ENCODE measurements around the gene C1QB.

Gene C1QB

GRCh38 chr1:22618056-22618455 lies 35.0 kb upstream of the C1QB start:
- Histone ChIP-seq H3K36me3 (ENCODE audit: control insufficient read depth, insufficient read depth, low read length) (no peaks in the 10 kb centered on the region), H3K9me3 (ENCODE audit: control insufficient read depth, insufficient read depth, low read length) (no peaks in the 10 kb centered on the region), H3K9ac (ENCODE audit: low read depth, low read length) (no peak overlapping the region), H3K4me1 (ENCODE audit: control insufficient read depth, insufficient read depth, low read length) (no peaks in the 10 kb centered on the region; the same call in 1 of the 2 replicates), H3K27ac (ENCODE audit: low read depth, low read length) (no peak overlapping the region), H3K27me3 (ENCODE audit: control insufficient read depth, insufficient read depth, low read length) (no peaks in the 10 kb centered on the region), H3K4me3 (ENCODE audit: low read depth, low read length) (no peak overlapping the region)

GRCh38 chr1:22619252-22619651 lies 33.8 kb upstream of the C1QB start:
- H3K4me3 ChIP-seq (ENCODE audit: low read depth, low read length): no peak overlapping the region
- no peak overlapping the region for H3K9ac ChIP-seq (ENCODE audit: low read depth, low read length)
- no peaks in the 10 kb centered on the region for H3K9me3 ChIP-seq (ENCODE audit: control insufficient read depth, insufficient read depth, low read length)
- no peaks in the 10 kb centered on the region for H3K36me3 ChIP-seq (ENCODE audit: control insufficient read depth, insufficient read depth, low read length)
- no peaks in the 10 kb centered on the region for H3K27me3 ChIP-seq (ENCODE audit: control insufficient read depth, insufficient read depth, low read length)
- H3K27ac ChIP-seq (ENCODE audit: low read depth, low read length): no peak overlapping the region
- H3K4me1 ChIP-seq (ENCODE audit: control insufficient read depth, insufficient read depth, low read length): no peaks in the 10 kb centered on the region; the same call in 1 of the 2 replicates

GRCh38 chr1:22619798-22620197 lies 33.2 kb upstream of the C1QB start:
- Histone ChIP-seq H3K36me3 (ENCODE audit: control insufficient read depth, insufficient read depth, low read length) (no peaks in the 10 kb centered on the region), H3K4me3 (ENCODE audit: low read depth, low read length) (no peak overlapping the region), H3K9me3 (ENCODE audit: control insufficient read depth, insufficient read depth, low read length) (no peaks in the 10 kb centered on the region), H3K27ac (ENCODE audit: low read depth, low read length) (no peak overlapping the region), H3K4me1 (ENCODE audit: control insufficient read depth, insufficient read depth, low read length) (no peaks in the 10 kb centered on the region; the same call in 1 of the 2 replicates), H3K27me3 (ENCODE audit: control insufficient read depth, insufficient read depth, low read length) (no peaks in the 10 kb centered on the region), H3K9ac (ENCODE audit: low read depth, low read length) (no peak overlapping the region)

GRCh38 chr1:22621761-22622160 lies 31.3 kb upstream of the C1QB start:
- Histone ChIP-seq H3K36me3 (ENCODE audit: control insufficient read depth, insufficient read depth, low read length) (no peaks in the 10 kb centered on the region), H3K4me3 (ENCODE audit: low read depth, low read length) (no peak overlapping the region), H3K27me3 (ENCODE audit: control insufficient read depth, insufficient read depth, low read length) (no peaks in the 10 kb centered on the region), H3K27ac (ENCODE audit: low read depth, low read length) (no peak overlapping the region), H3K4me1 (ENCODE audit: control insufficient read depth, insufficient read depth, low read length) (peaks cover 7% of the 10 kb centered on the region), H3K9me3 (ENCODE audit: control insufficient read depth, insufficient read depth, low read length) (no peaks in the 10 kb centered on the region), H3K9ac (ENCODE audit: low read depth, low read length) (no peak overlapping the region)

GRCh38 chr1:22625262-22625925 lies 27.6 kb upstream of the C1QB start:
- no peak overlapping the region for H3K9ac ChIP-seq (ENCODE audit: low read depth, low read length)
- no peak overlapping the region for H3K4me3 ChIP-seq (ENCODE audit: low read depth, low read length)
- no peak overlapping the region for H3K27ac ChIP-seq (ENCODE audit: low read depth, low read length)
- H3K27me3 ChIP-seq (ENCODE audit: control insufficient read depth, insufficient read depth, low read length): no peaks in the 10 kb centered on the region
- no peaks in the 10 kb centered on the region for H3K9me3 ChIP-seq (ENCODE audit: control insufficient read depth, insufficient read depth, low read length)
- no peaks in the 10 kb centered on the region for H3K36me3 ChIP-seq (ENCODE audit: control insufficient read depth, insufficient read depth, low read length)
- peaks cover 25% of the 10 kb centered on the region for H3K4me1 ChIP-seq (ENCODE audit: control insufficient read depth, insufficient read depth, low read length)

- H3K9ac ChIP-seq (ENCODE audit: low read depth, low read length): no peak overlapping the region
- H3K4me1 ChIP-seq (ENCODE audit: control insufficient read depth, insufficient read depth, low read length): peaks cover 33% of the 10 kb centered on the region
- no peak overlapping the region for H3K4me3 ChIP-seq (ENCODE audit: low read depth, low read length)
- no peaks in the 10 kb centered on the region for H3K36me3 ChIP-seq (ENCODE audit: control insufficient read depth, insufficient read depth, low read length)
- H3K9me3 ChIP-seq (ENCODE audit: control insufficient read depth, insufficient read depth, low read length): no peaks in the 10 kb centered on the region
- no peak overlapping the region for H3K27ac ChIP-seq (ENCODE audit: low read depth, low read length)
- no peaks in the 10 kb centered on the region for H3K27me3 ChIP-seq (ENCODE audit: control insufficient read depth, insufficient read depth, low read length)
These were observed 26.5 kb upstream of the C1QB start for GRCh38 chr1:22626237-22627157.

DNA sequence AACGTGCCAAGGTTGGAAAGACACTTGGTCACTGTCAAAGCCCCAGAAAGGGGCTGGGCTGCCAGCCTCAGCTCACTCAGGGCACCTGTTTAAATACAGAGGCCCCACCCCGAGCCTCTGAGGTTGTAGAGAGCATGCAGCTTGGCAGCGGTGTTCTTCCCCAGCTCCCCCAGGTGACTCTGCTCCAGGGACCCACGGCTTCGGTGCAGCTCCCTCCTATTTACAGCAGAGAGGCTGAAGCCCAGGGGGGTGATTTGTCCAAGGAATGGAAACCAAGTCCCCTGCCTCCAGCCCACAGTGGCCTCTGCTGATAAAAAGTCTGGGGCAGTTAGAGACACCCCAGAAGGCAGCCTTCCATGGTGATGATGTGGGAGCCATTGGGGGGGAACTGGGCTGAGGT lies 25.7 kb upstream of the C1QB start:
- peaks cover 36% of the 10 kb centered on the region for H3K4me1 ChIP-seq (ENCODE audit: control insufficient read depth, insufficient read depth, low read length)
- no peaks in the 10 kb centered on the region for H3K36me3 ChIP-seq (ENCODE audit: control insufficient read depth, insufficient read depth, low read length)
- no peaks in the 10 kb centered on the region for H3K9me3 ChIP-seq (ENCODE audit: control insufficient read depth, insufficient read depth, low read length)
- no peak overlapping the region for H3K4me3 ChIP-seq (ENCODE audit: low read depth, low read length)
- no peak overlapping the region for H3K27ac ChIP-seq (ENCODE audit: low read depth, low read length)
- no peak overlapping the region for H3K9ac ChIP-seq (ENCODE audit: low read depth, low read length)
- no peaks in the 10 kb centered on the region for H3K27me3 ChIP-seq (ENCODE audit: control insufficient read depth, insufficient read depth, low read length)

DNA sequence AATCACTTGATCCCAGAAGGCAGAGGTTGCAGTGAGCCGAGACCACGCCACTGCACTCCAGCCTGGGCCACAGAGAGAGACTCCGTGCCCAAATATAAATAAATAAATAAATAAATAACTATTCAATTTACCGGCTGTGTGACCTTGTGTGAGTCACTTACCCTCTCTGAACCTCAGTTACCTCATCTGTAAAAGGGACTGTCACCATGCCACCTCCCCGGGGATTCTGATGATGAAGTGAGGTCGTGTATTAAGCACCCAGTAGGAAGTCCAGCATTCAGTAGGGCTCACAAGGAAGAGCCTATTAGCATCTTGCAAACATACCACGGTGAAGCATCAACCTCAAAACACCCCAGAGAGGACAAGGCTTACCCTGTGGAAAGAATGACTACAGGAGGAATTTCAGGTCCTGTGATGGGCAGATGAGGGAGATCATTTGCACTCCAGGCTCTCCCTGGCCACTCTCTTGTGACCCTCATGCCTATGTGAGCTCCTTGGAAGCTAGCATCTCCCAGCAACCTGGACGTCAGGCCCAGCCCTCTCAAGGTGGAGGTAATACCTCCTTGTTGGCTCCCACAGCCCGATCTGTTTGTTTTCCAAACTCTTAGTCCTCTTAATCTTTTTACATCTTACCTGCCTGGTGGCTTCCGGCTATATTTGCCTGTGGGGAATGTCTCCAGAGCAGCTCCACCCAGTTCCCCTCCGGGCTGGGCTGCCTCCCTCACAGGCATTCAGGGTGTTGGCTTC lies 24.2 kb upstream of the C1QB start:
- no peaks in the 10 kb centered on the region for H3K36me3 ChIP-seq (ENCODE audit: control insufficient read depth, insufficient read depth, low read length)
- no peaks in the 10 kb centered on the region for H3K27me3 ChIP-seq (ENCODE audit: control insufficient read depth, insufficient read depth, low read length)
- H3K9me3 ChIP-seq (ENCODE audit: control insufficient read depth, insufficient read depth, low read length): no peaks in the 10 kb centered on the region
- no peak overlapping the region for H3K9ac ChIP-seq (ENCODE audit: low read depth, low read length)
- no peak overlapping the region for H3K4me3 ChIP-seq (ENCODE audit: low read depth, low read length)
- peaks cover 36% of the 10 kb centered on the region for H3K4me1 ChIP-seq (ENCODE audit: control insufficient read depth, insufficient read depth, low read length)
- H3K27ac ChIP-seq (ENCODE audit: low read depth, low read length): peak overlapping the region; percentile 57

- Histone ChIP-seq H3K36me3 (ENCODE audit: control insufficient read depth, insufficient read depth, low read length) (no peaks in the 10 kb centered on the region), H3K4me1 (ENCODE audit: control insufficient read depth, insufficient read depth, low read length) (peaks cover 36% of the 10 kb centered on the region), H3K9ac (ENCODE audit: low read depth, low read length) (no peak overlapping the region), H3K9me3 (ENCODE audit: control insufficient read depth, insufficient read depth, low read length) (0 out of 2 replicates have a peak, but pooled peaks cover 6% of the 10 kb centered on the region), H3K27me3 (ENCODE audit: control insufficient read depth, insufficient read depth, low read length) (no peaks in the 10 kb centered on the region), H3K27ac (ENCODE audit: low read depth, low read length) (peak overlapping the region; percentile 38), H3K4me3 (ENCODE audit: low read depth, low read length) (no peak overlapping the region; the same call in 1 of the 2 replicates)
These were observed 23.1 kb upstream of the C1QB start for GRCh38 chr1:22629886-22630285.

DNA sequence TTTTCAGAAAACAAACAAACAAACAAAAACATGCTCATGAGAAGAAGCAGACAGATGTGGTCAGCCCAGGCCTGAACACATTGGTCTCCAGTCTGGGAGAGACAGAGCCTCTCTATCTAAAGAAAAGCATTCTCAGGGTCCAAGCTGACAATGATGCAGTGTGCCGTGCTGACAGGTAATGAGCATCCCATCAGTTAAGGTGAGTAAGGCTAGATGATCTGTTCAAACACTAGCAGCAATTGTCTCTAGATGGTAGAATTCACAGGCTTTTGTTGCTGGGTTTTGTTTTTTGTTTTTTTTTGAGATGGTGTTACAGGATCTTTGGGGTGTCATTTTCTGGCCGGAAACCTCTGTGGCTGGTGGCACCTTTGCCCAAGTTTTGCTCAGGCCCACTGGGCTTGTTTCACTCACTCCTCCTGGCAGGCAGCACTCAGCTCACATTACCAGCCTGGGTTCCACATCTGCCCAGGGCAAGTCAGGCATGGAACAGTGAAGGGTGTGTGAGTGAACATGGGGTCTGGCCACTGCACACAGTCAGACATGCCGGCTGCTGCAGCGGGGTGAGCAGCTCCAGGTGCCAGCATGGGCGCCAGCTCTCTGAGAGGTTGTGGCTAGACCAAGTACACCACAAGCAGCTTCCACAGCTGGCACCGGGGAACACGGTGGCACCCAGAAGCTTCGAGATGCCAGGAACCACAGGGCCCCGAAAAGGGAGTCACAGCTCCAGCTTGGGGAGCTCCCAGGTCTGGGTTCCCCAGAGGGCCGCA lies 19.2 kb upstream of the C1QB start:
- Histone ChIP-seq H3K9me3 (ENCODE audit: control insufficient read depth, insufficient read depth, low read length) (0 out of 2 replicates have a peak, but pooled peaks cover 6% of the 10 kb centered on the region), H3K9ac (ENCODE audit: low read depth, low read length) (no peak overlapping the region), H3K4me3 (ENCODE audit: low read depth, low read length) (no peak overlapping the region), H3K4me1 (ENCODE audit: control insufficient read depth, insufficient read depth, low read length) (peaks cover 25% of the 10 kb centered on the region), H3K36me3 (ENCODE audit: control insufficient read depth, insufficient read depth, low read length) (no peaks in the 10 kb centered on the region), H3K27me3 (ENCODE audit: control insufficient read depth, insufficient read depth, low read length) (no peaks in the 10 kb centered on the region), H3K27ac (ENCODE audit: low read depth, low read length) (no peak overlapping the region)
